OCI-LY7 (cell line): ENCODE data around the gene MED13. TPM values are rescaled to one million over a fixed set of nuclear protein-coding genes. Genes with fewer than 3 reads are reported as not detected.

Experiments used
- BruUV-seq: library from RNA; stranded (reverse); fragments of 400-500 nt; replicated peaks from 2 replicates; lab custom pipeline; 2021; lab: Mats Ljungman, UMichigan
- CTCF ChIA-PET: fragments of 300-600 bp; sonication (Branson Sonifier 250); formaldehyde crosslinking; loops from one replicate; lab custom pipeline; 2022; ENCODE audit warnings: antibody characterized with exemption; ENCODE audit not compliant: unreplicated experiment; lab: Charles Lee
- POLR2A ChIA-PET: fragments of 300-600 bp; sonication (Branson Sonifier 250); formaldehyde crosslinking; loops from one replicate; lab custom pipeline; 2022; ENCODE audit warnings: antibody characterized with exemption; lab: Charles Lee
- DNase-seq: peaks from one replicate; pipeline ENCODE4 v3.0.0-alpha.2; 2015; ENCODE audit warnings: low spot score
- H2AFZ ChIP-seq: fragments of 200-600 bp; sonication (generic), shearing (Covaris generic); 2 replicates; pipeline ENCODE4 v1.6.1; 2014; ENCODE audit warnings: mild to moderate bottlenecking, antibody characterized with exemption, low read length, moderate library complexity
- H3K27ac ChIP-seq: fragments of 200-600 bp; sonication (generic); 2 replicates; pipeline ENCODE4 v1.5.1; 2014; ENCODE audit warnings: mixed run types, low read depth, mild to moderate bottlenecking, moderate library complexity, low read length, inconsistent platforms; ENCODE audit not compliant: poor library complexity, severe bottlenecking
- H3K36me3 ChIP-seq: fragments of 200-600 bp; sonication (generic); 2 replicates; pipeline ENCODE4 v1.6.1; 2014; ENCODE audit warnings: mild to moderate bottlenecking, antibody characterized with exemption, low read length, moderate library complexity, mixed read lengths; ENCODE audit not compliant: insufficient read depth
- H3K4me1 ChIP-seq: fragments of 200-600 bp; sonication (generic); 2 replicates; pipeline ENCODE4 v1.5.1; 2014; ENCODE audit warnings: mild to moderate bottlenecking, low read length; ENCODE audit not compliant: insufficient read depth, poor library complexity, severe bottlenecking
- H3K4me2 ChIP-seq: fragments of 200-600 bp; sonication (generic); 2 replicates; pipeline ENCODE4 v1.6.1; 2014; ENCODE audit warnings: mild to moderate bottlenecking, low read length
- H3K4me3 ChIP-seq: fragments of 200-600 bp; sonication (generic); 2 replicates; pipeline ENCODE4 v1.5.1; 2014; ENCODE audit warnings: mild to moderate bottlenecking, low read depth, low read length; ENCODE audit not compliant: poor library complexity, severe bottlenecking
- H3K79me2 ChIP-seq: fragments of 200-600 bp; sonication (generic); 2 replicates; pipeline ENCODE4 v1.6.1; 2016; ENCODE audit warnings: low read depth, mild to moderate bottlenecking, low read length, moderate library complexity, mixed read lengths; ENCODE audit not compliant: insufficient read depth
- H3K9me2 ChIP-seq: fragments of 200-600 bp; sonication (generic); 2 replicates; pipeline ENCODE4 v1.6.1; 2016; ENCODE audit warnings: mild to moderate bottlenecking, low read length, mixed read lengths; ENCODE audit not compliant: insufficient read depth
- H3K9me3 ChIP-seq: fragments of 200-600 bp; sonication (generic); 2 replicates; pipeline ENCODE4 v1.6.1; 2014; ENCODE audit warnings: mild to moderate bottlenecking, mixed run types, low read length, mixed read lengths
- H4K20me1 ChIP-seq: fragments of 200-600 bp; sonication (generic); 2 replicates; pipeline ENCODE4 v1.6.1; 2014; ENCODE audit warnings: mild to moderate bottlenecking, antibody characterized with exemption, low read length, moderate library complexity, mixed read lengths; ENCODE audit not compliant: insufficient read depth
- CTCF ChIP-seq: fragments of 200-600 bp; sonication (generic); conservative IDR thresholded peaks from 2 replicates; pipeline ENCODE4 v1.5.1; 2014; ENCODE audit warnings: mild to moderate bottlenecking, antibody characterized with exemption, low read length, moderate library complexity, mixed read lengths
- EZH2phosphoT487 ChIP-seq: fragments of 200-600 bp; sonication (generic); IDR thresholded peaks from 2 replicates; pipeline ENCODE4 v1.6.1; 2018; ENCODE audit warnings: low read depth, borderline replicate concordance, mild to moderate bottlenecking, mixed run types, antibody characterized with exemption, low read length, moderate library complexity, mixed read lengths
- intact Hi-C: fragments of 100-400 bp; cut with micrococcal nuclease; formaldehyde crosslinking; loops from one replicate; pipeline ENCODE4 v1.10.0; 2022; ENCODE audit not compliant: unreplicated experiment
- total RNA-seq, 2 experiments: library from RNA; depleted of rRNA in 1 of 2; stranded (reverse); fragments of >200 nt in 1 of 2; shearing (Covaris generic) in 1 of 2; gene quantifications; 2 replicates each; pipeline ENCODE4 v1.2.3, GENCODE V29; 2014 to 2022

Gene MED13
- total RNA-seq, 2 experiments from 2014 or later = 42.3 to 70.8 TPM

GRCh38 chr17:61986898-61987297, 78.2 kb downstream of the MED13 start:
- intact Hi-C loops = no loop called here
- Histone ChIP-seq H3K4me3 (no peak overlapping the region), H3K4me1 (no peaks in the 10 kb centered on the region), H3K9me2 (no peaks in the 10 kb centered on the region), H3K79me2 (no peaks in the 10 kb centered on the region), H3K9me3 (no peaks in the 10 kb centered on the region), H4K20me1 (no peaks in the 10 kb centered on the region), H2AFZ (no peak overlapping the region), H3K36me3 (peaks cover 84% of the 10 kb centered on the region), H3K27ac (no peak overlapping the region), H3K4me2 (no peak overlapping the region)
- no peak for TF ChIP-seq CTCF
- no peak for TF ChIP-seq EZH2phosphoT487
- DNase-seq = no peak
- CTCF ChIA-PET = no interaction called here
- BruUV-seq = no TSS peak
- POLR2A ChIA-PET = interaction anchor here (0.7 to 0.9 kb wide), 3 partner anchors 11 to 68 kb away, joined by 3 read pairs; no protein-coding TSS in a partner anchor

- intact Hi-C loops = no loop called here
- BruUV-seq = no TSS peak
- TF ChIP-seq CTCF (no peak), EZH2phosphoT487 (no peak)
- no peaks in the 10 kb centered on the region for H3K9me2 ChIP-seq
- no peaks in the 10 kb centered on the region for H3K9me3 ChIP-seq
- H3K36me3 ChIP-seq = peaks cover 87% of the 10 kb centered on the region
- no peaks in the 10 kb centered on the region; the same call in 1 of the 2 replicates for H3K79me2 ChIP-seq
- no peaks in the 10 kb centered on the region for H4K20me1 ChIP-seq
- H3K4me2 ChIP-seq = no peak overlapping the region
- H3K4me3 ChIP-seq = no peak overlapping the region
- H3K4me1 ChIP-seq = no peaks in the 10 kb centered on the region
- no peak overlapping the region for H3K27ac ChIP-seq
- H2AFZ ChIP-seq = no peak overlapping the region
- DNase-seq = no peak
- POLR2A ChIA-PET = interaction anchor here (1.2 kb wide), 1 partner anchor 11 kb away, joined by 3 read pairs; no protein-coding TSS in a partner anchor
- CTCF ChIA-PET = no interaction called here
Observed at GRCh38 chr17:61984821-61985220, 80.3 kb downstream of the MED13 start.

- no peaks in the 10 kb centered on the region for H3K9me2 ChIP-seq
- no peak overlapping the region for H3K27ac ChIP-seq
- H3K9me3 ChIP-seq = no peaks in the 10 kb centered on the region
- H3K4me3 ChIP-seq = no peak overlapping the region
- TF ChIP-seq EZH2phosphoT487 (no peak), CTCF (no peak)
- H3K79me2 ChIP-seq = peaks cover 9% of the 10 kb centered on the region; the same call in 1 of the 2 replicates
- ChIA-PET POLR2A (interaction anchor here (0.5 to 1.1 kb wide), 2 partner anchors 15 to 22 kb away, joined by 3 to 6 read pairs; no protein-coding TSS in a partner anchor), CTCF (no interaction called here)
- H3K36me3 ChIP-seq = peaks cover 98% of the 10 kb centered on the region
- intact Hi-C loops = no loop called here
- no peaks in the 10 kb centered on the region for H4K20me1 ChIP-seq
- no TSS peak for BruUV-seq
- no peak overlapping the region for H3K4me2 ChIP-seq
- H3K4me1 ChIP-seq = no peaks in the 10 kb centered on the region
- no peak overlapping the region for H2AFZ ChIP-seq
- no peak for DNase-seq
Observed at GRCh38 chr17:61981323-61981722, 83.8 kb downstream of the MED13 start.
